Ishikawa (cell line): ENCODE results near the gene RUVBL1.

ENCODE experiments used
- TCF12 ChIP-seq: IDR thresholded peaks from 2 replicates; pipeline ENCODE4 v1.6.1; 2012; ENCODE audit warnings: low read depth
- TF ChIP-seq, protein P1 (sequence below): IDR thresholded peaks from 2 replicates; pipeline ENCODE4 v1.6.1; 2012; ENCODE audit warnings: low read depth, mild to moderate bottlenecking

DNA sequence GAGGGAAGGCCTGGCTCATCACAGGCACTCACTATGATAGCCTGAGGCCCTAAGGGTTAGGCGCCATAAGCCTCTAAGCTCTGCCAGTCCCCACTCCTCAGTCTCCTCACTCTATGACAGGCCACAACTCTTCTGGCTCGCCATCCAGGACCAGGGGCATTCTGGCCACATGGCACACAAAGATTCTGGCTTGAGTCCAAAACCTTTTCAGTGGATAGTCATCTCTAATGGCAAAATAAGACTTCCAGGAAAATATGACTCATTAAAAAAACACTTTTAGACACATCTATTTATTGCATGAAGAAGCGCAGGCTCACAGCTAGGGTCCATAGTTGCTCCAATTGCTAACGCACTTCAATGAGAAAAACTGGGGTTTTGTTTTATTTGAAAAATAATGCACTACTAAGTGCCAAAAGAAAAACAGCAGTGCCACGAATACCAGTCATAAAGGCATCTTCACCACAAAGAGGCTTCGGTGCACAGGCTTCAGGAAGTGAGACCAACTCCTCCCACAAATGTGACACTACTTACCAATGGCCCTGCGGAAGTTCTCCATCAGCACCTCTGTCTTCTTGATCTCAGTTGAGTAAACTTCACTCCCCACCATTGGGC is 11.1 kb downstream of the RUVBL1 start:
- TF ChIP-seq, protein P1, sequence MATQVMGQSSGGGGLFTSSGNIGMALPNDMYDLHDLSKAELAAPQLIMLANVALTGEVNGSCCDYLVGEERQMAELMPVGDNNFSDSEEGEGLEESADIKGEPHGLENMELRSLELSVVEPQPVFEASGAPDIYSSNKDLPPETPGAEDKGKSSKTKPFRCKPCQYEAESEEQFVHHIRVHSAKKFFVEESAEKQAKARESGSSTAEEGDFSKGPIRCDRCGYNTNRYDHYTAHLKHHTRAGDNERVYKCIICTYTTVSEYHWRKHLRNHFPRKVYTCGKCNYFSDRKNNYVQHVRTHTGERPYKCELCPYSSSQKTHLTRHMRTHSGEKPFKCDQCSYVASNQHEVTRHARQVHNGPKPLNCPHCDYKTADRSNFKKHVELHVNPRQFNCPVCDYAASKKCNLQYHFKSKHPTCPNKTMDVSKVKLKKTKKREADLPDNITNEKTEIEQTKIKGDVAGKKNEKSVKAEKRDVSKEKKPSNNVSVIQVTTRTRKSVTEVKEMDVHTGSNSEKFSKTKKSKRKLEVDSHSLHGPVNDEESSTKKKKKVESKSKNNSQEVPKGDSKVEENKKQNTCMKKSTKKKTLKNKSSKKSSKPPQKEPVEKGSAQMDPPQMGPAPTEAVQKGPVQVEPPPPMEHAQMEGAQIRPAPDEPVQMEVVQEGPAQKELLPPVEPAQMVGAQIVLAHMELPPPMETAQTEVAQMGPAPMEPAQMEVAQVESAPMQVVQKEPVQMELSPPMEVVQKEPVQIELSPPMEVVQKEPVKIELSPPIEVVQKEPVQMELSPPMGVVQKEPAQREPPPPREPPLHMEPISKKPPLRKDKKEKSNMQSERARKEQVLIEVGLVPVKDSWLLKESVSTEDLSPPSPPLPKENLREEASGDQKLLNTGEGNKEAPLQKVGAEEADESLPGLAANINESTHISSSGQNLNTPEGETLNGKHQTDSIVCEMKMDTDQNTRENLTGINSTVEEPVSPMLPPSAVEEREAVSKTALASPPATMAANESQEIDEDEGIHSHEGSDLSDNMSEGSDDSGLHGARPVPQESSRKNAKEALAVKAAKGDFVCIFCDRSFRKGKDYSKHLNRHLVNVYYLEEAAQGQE: no peak
- TF ChIP-seq TCF12: no peak
